Mesothelial cell of epicardium (in vitro differentiated cells): Measurements from ENCODE around the gene CAMK4. TPM values are rescaled to one million over a fixed set of nuclear protein-coding genes. Genes with fewer than 3 reads are reported as not detected.
A peak's percentile ranks its signal among the peaks of the same experiment; 100 is the strongest.
"Not testable (repeated sequence)": the region's sequence is repeated elsewhere in the genome, so short reads cannot be mapped to it uniquely, and the experiment has no call there.

ENCODE experiments used
- DNase-seq, 2 experiments: peaks; one replicate each; pipeline ENCODE4 v3.0.0; 2021; ENCODE audit warnings: low spot score in 2 of 2; ENCODE audit not compliant: unreplicated experiment in 2 of 2
- H3K27ac Mint-ChIP-seq: 2 replicates; pipeline ENCODE4 v1.8.0; 2021; ENCODE audit warnings: mixed read lengths
- H3K27me3 Mint-ChIP-seq: 2 replicates; pipeline ENCODE4 v1.8.0; 2021; ENCODE audit warnings: low read depth, mixed read lengths
- H3K36me3 Mint-ChIP-seq: 2 replicates; pipeline ENCODE4 v1.8.0; 2021; ENCODE audit warnings: mixed read lengths
- H3K4me1 Mint-ChIP-seq: 2 replicates; pipeline ENCODE4 v1.8.0; 2021; ENCODE audit warnings: mixed read lengths
- H3K4me3 Mint-ChIP-seq: 2 replicates; pipeline ENCODE4 v1.8.0; 2021; ENCODE audit warnings: mild to moderate bottlenecking, moderate library complexity, mixed read lengths
- H3K9me3 Mint-ChIP-seq: 2 replicates; pipeline ENCODE4 v1.8.0; 2021; ENCODE audit warnings: mixed read lengths
- CTCF ChIP-seq: fragments of 200-600 bp; sonication (generic); IDR thresholded peaks from one replicate; pipeline ENCODE4 v1.5.0; 2021; ENCODE audit warnings: antibody characterized with exemption; ENCODE audit not compliant: unreplicated experiment
- total RNA-seq: library from RNA; stranded (reverse); gene quantifications from 3 replicates; pipeline ENCODE4 v1.2.1, GENCODE V29; 2021

The CAMK4 gene
- total RNA-seq, 1 donor from 2014 or later, result 13.3 TPM

GRCh38 chr5:111349429-111349828, 125.2 kb downstream of the CAMK4 start:
- Mint-ChIP-seq H3K4me3 (no peak overlapping the region), H3K27me3 (no peaks in the 10 kb centered on the region), H3K27ac (no peak overlapping the region)

GRCh38 chr5:111353035-111353434, 128.9 kb downstream of the CAMK4 start:
- Mint-ChIP-seq H3K27ac (no peak overlapping the region), H3K4me3 (no peak overlapping the region), H3K9me3 (no peaks in the 10 kb centered on the region), H3K27me3 (no peaks in the 10 kb centered on the region), H3K36me3 (no peaks in the 10 kb centered on the region), H3K4me1 (no peaks in the 10 kb centered on the region)
- no peak for TF ChIP-seq CTCF
- DNase-seq, result no peak

More at GRCh38 chr5:111349429-111349828, 125.2 kb downstream of the CAMK4 start:
- no peak for TF ChIP-seq CTCF
- Mint-ChIP-seq H3K36me3 (no peaks in the 10 kb centered on the region), H3K4me1 (peaks cover 13% of the 10 kb centered on the region), H3K9me3 (no peaks in the 10 kb centered on the region)
- DNase-seq, result no peak

- not testable (repeated sequence) for H3K4me3 Mint-ChIP-seq, H3K27me3 Mint-ChIP-seq, H3K9me3 Mint-ChIP-seq, DNase-seq, H3K27ac Mint-ChIP-seq, H3K4me1 Mint-ChIP-seq, H3K36me3 Mint-ChIP-seq
These were observed 134.5 kb downstream of the CAMK4 start for GRCh38 chr5:111358726-111359125.

- Mint-ChIP-seq H3K4me1 (peaks cover 1% of the 10 kb centered on the region), H3K36me3 (no peaks in the 10 kb centered on the region), H3K27ac (no peak overlapping the region), H3K27me3 (no peaks in the 10 kb centered on the region), H3K4me3 (no peak overlapping the region), H3K9me3 (peaks cover 6% of the 10 kb centered on the region)
- TF ChIP-seq CTCF, result no peak
- no peak for DNase-seq
These were observed 136.0 kb downstream of the CAMK4 start for GRCh38 chr5:111360173-111360572.

- TF ChIP-seq CTCF, result no peak
- Mint-ChIP-seq H3K9me3 (peaks cover 5% of the 10 kb centered on the region), H3K4me3 (no peak overlapping the region), H3K27me3 (no peaks in the 10 kb centered on the region), H3K36me3 (no peaks in the 10 kb centered on the region), H3K4me1 (peaks cover 16% of the 10 kb centered on the region), H3K27ac (no peak overlapping the region)
- DNase-seq, result no peak
These were observed 140.8 kb downstream of the CAMK4 start for GRCh38 chr5:111364992-111365391.

- H3K4me3 Mint-ChIP-seq, result no peak overlapping the region
- no peak for DNase-seq
- peak overlapping the region; percentile 61 for H3K27ac Mint-ChIP-seq
- no peak for TF ChIP-seq CTCF
- H3K4me1 Mint-ChIP-seq, result peaks cover 16% of the 10 kb centered on the region
- H3K27me3 Mint-ChIP-seq, result no peaks in the 10 kb centered on the region
- peaks cover 3% of the 10 kb centered on the region for H3K36me3 Mint-ChIP-seq
- H3K9me3 Mint-ChIP-seq, result peaks cover 8% of the 10 kb centered on the region
These were observed 142.2 kb downstream of the CAMK4 start for GRCh38 chr5:111366388-111366787.
